Measurements from ENCODE around the gene ZMYM4.
"Not testable (repeated sequence)": the region's sequence is repeated elsewhere in the genome, so short reads cannot be mapped to it uniquely, and the experiment has no call there.

Gene ZMYM4

DNA sequence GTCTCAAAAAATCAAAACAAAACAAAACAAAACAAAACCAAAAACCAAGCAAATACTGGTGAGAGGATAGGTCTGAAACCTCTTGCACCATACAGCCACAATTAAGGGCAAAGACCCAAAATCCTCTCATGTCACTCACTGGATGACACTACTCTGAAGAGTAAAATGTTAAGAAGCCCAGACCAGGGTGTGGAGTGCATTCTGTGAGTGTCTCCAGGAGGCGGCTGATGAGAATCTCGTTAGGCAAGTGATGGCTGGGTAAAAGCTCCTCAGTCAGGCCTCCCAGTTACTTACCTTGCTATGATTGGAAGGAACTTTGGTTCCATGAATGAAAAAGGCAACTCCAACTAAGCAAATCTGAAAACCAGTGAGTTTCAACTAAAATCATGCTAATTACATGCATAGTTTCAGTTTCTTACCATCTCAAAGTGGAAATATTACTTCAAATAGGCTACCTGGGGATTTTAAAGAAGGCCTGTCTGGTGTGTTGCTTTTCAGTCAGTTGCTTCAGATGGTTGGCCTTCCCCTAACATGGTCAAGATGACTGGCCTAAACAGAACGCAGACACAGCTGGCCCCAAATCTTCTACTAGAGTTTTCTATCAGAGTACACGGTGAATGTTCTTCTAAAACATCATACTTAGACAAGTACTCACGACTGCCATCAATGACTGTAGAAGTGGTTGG, 193.6 kb downstream of the ZMYM4 start:
- DNase-seq: no peak

DNA sequence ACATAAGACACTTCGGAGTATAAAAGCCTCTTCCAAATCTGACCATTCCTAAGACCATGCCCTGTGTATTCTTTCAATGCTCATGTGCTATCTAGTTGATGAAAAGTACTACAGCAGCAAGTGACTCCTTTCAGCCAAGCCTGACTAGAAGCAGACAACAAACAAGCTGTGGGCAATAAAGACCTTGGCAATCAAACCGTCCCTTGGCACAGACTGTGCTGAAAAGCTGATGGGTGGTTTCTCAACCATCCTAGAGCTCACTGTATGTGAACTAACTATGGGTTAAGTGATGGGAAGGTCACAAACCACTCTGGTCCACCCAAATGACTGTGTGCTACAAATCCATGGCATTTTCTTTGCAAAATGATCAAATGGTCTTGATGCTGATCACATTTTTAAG, 194.7 kb downstream of the ZMYM4 start:
- DNase-seq: no peak

DNA sequence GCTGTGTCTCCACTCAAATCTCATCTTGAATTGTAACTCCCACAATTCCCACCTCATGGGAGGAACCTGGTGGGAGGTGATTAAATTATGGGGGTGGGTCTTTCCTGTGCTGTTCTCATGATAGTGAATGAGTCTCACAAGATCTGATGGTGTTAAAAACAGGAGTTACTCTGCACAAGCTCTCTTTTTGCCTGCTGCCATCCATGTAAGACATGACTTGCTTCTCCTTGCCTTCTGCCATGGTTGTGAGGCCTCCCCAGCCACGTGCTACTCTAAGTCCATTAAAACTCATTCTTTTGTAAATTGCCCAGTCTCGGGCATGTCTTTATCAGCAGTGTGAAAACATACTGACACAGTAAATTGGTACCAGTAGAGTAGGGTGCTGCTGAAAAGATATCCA, 195.2 kb downstream of the ZMYM4 start:
- not testable (repeated sequence) for DNase-seq

DNA sequence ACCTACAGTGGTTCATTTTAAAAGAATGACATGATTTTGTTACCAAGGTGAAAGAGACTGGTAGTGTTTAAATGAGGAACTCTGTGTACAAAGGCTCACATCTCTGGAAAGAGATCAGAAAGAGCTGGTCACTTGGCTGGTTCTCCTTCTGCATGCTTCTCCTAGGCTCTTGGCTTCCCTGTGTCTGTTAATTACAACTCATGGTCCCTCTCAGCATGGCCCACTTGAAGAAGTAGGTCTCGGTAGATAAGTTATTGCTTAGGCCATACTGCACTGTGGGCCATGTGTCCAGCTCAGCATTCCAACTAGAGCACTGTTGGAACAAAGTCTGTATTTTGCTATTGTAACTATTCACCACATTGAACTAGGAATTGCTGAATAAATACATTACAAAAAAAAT, 197.6 kb downstream of the ZMYM4 start:
- DNase-seq: no peak

DNA sequence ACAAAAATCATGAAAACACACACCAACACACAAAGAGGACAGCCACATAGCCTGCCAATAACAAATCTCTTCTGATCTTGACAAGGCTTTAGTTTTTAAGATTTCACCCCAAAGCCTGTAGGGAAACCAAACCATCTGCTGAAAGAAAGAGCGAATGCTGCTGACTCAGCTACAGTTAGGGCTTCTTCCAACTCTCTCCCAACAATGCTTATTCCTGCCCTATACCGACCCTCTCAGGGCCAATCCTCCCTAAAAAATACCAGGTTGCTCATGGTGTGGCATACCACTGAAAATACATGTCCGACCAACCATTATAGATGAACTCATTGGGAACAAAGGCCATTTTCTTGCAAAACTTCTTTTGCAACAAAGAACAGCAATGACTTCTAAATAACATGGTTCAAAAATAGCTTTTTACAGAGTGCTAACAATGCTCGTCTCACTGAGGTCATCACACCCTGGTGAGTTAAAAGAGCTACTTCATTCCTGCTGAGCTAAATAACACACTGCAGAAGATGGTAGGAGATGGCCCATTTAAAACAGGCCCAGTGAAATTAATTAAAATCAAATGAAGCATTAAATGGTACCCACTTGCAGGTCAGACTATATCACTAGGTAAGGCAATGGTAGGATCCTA, 202.6 kb downstream of the ZMYM4 start:
- DNase-seq: no peak
